Tibial nerve (tissue), 4 donors: ENCODE data around the gene ARF3. TPM values are rescaled to one million over a fixed set of nuclear protein-coding genes. Genes with fewer than 3 reads are reported as not detected.

Experiments
- DNase-seq, 2 donors: peaks; one replicate each; pipeline ENCODE4 v3.0.0-alpha.2; 2019; ENCODE audit warnings: low spot score in 2 of 2
- H3K27ac ChIP-seq, 4 donors: fragments of 200-600 bp; sonication (generic) in 3 of 4; one replicate each; pipeline ENCODE4 v1.5.1; 2017 to 2019; ENCODE audit warnings: mild to moderate bottlenecking in 1 of 4
- H3K27me3 ChIP-seq, 2 donors: fragments of 200-600 bp; sonication (generic) in 1 of 2; one replicate each; pipeline versions ENCODE4 v1.5.1 to v1.6.0; 2017 to 2019
- H3K36me3 ChIP-seq, 3 donors: fragments of 200-600 bp; sonication (generic); one replicate each; pipeline ENCODE4 v1.5.1; 2018 to 2019
- H3K4me1 ChIP-seq, 4 donors: fragments of 200-600 bp; sonication (generic) in 3 of 4; one replicate each; pipeline ENCODE4 v1.5.1; 2017 to 2019
- H3K4me3 ChIP-seq, 4 donors: fragments of 200-600 bp; sonication (generic) in 3 of 4; one replicate each; pipeline ENCODE4 v1.5.1; 2017 to 2019; ENCODE audit warnings: mild to moderate bottlenecking in 1 of 4, moderate library complexity in 1 of 4
- H3K9me3 ChIP-seq, 4 donors: fragments of 200-600 bp; sonication (generic) in 3 of 4; one replicate each; pipeline ENCODE4 v1.5.1; 2017 to 2019
- CTCF ChIP-seq, 5 experiments: fragments of 200-600 bp in 3 of 5; fragments of 450-650 bp in 2 of 5; sonication (generic) in 3 of 5; IDR thresholded peaks; one replicate each; pipeline ENCODE4 v1.5.1; 2016 to 2019; ENCODE audit warnings: antibody characterized with exemption in 5 of 5, mild to moderate bottlenecking in 3 of 5, moderate library complexity in 2 of 5
- EP300 ChIP-seq, 2 donors: sonication (generic); formaldehyde crosslinking; IDR thresholded peaks; one replicate each; pipeline ENCODE4 v1.6.1; 2017; ENCODE audit warnings: antibody characterized with exemption in 2 of 2, mild to moderate bottlenecking in 1 of 2
- POLR2A ChIP-seq, 2 donors: fragments of 450-650 bp; IDR thresholded peaks; one replicate each; pipeline ENCODE4 v1.6.1; 2017; ENCODE audit warnings: antibody characterized with exemption in 2 of 2, mild to moderate bottlenecking in 2 of 2, moderate library complexity in 2 of 2
- WGBS, 2 donors: methylation state at CpG; one replicate each; pipeline ENCODE4 v1.1.5; 2018; 5-methylcytosine and 5-hydroxymethylcytosine counted together
- small RNA-seq: library from RNA; depleted of rRNA; stranded (forward); fragments of <200 nt; gene quantifications from one replicate; pipeline ENCODE3, GENCODE V24; 2016
- total RNA-seq, 4 donors: library from RNA; depleted of rRNA; stranded (reverse); fragments of >200 nt; gene quantifications; one replicate each; pipeline ENCODE4 v1.1.0, GENCODE V29; 2016

ARF3 gene
- total RNA-seq, 4 donors from 2014 or later = 45.3 to 55.2 (median 49.3) TPM

- TF ChIP-seq POLR2A (IDR thresholded peaks at IDR 0.05) (no peak), CTCF (IDR thresholded peaks at IDR 0.05) (no peak), EP300 (IDR thresholded peaks at IDR 0.05) (no peak)
Observed at GRCh38 chr12:48889679-48890078, 67.6 kb downstream of the ARF3 start.

More at GRCh38 chr12:48889679-48890078, 67.6 kb downstream of the ARF3 start:
- peaks cover 0 to 10% (median 4%) of the 10 kb centered on the region in 4 donors for H3K4me1 ChIP-seq
- WGBS, 2 donors = 83 to 89% methylated on average over 3 of the region's 3 CpGs
- no peak overlapping the region for H3K27ac ChIP-seq
- no peak overlapping the region for H3K4me3 ChIP-seq
- no peaks in the 10 kb centered on the region for H3K9me3 ChIP-seq
- no peaks in the 10 kb centered on the region for H3K36me3 ChIP-seq
- H3K27me3 ChIP-seq = peaks cover 0 to 19% of the 10 kb centered on the region in 2 donors
- DNase-seq = no peak

Small RNA genes within 50 kb of the gene (small RNA-seq; reads per million reads assigned to genes)
- not detected for gene AC073610.1
- not detected for gene RNU6-600P
- gene RNU6-940P = not detected

Other genes with a start within 250 kb of the ARF3 start
- 10 to 100 TPM; 21.3 to 32.1 (median 24.9) TPM for gene CCNT1, start 240.8 kb downstream of the ARF3 start, total RNA-seq
- 10 to 100 TPM; 53.3 to 74.7 (median 57.1) TPM for gene ADCY6, start 168.4 kb downstream of the ARF3 start, total RNA-seq
- 10 to 100 TPM in 3 of 4 donors, 1 to 10 TPM in 1; 9.8 to 31.2 (median 20.7) TPM for gene CACNB3, start 139.0 kb downstream of the ARF3 start, total RNA-seq
- gene DDX23, start 105.3 kb downstream of the ARF3 start, total RNA-seq = 10 to 100 TPM; 40.9 to 73.7 (median 49.8) TPM
- 1 to 10 TPM in 1 of 4 donors, not detected in 3; 1.8 TPM for gene RND1, start 91.6 kb downstream of the ARF3 start, total RNA-seq
- 10 to 100 TPM in 2 of 4 donors, 1 to 10 TPM in 2; 6.1 to 13.6 (median 10.7) TPM for gene FKBP11, start 32.0 kb downstream of the ARF3 start, total RNA-seq
- gene WNT10B, start 14.2 kb upstream of the ARF3 start, total RNA-seq = 10 to 100 TPM in 1 of 4 donors, 1 to 10 TPM in 2, under 1 TPM in 1; 0.60 to 11.0 (median 3.6) TPM
- not detected for gene WNT1, start 20.8 kb upstream of the ARF3 start, total RNA-seq
- gene DDN, start 41.9 kb upstream of the ARF3 start, total RNA-seq = not detected
- 10 to 100 TPM; 40.6 to 60.7 (median 46.1) TPM for gene PRKAG1, start 61.3 kb upstream of the ARF3 start, total RNA-seq
- 100 to 1,000 TPM in 1 of 4 donors, 10 to 100 TPM in 3; 53.5 to 102 (median 76.9) TPM for gene KMT2D, start 103.3 kb upstream of the ARF3 start, total RNA-seq
- gene RHEBL1, start 112.5 kb upstream of the ARF3 start, total RNA-seq = 1 to 10 TPM in 2 of 4 donors, not detected in 2; 1.1 to 4.3 TPM
- 10 to 100 TPM; 55.5 to 94.7 (median 60.1) TPM for gene DHH, start 137.3 kb upstream of the ARF3 start, total RNA-seq
- 10 to 100 TPM; 50.3 to 97.5 (median 73.0) TPM for gene LMBR1L, start 153.4 kb upstream of the ARF3 start, total RNA-seq
- 100 to 1,000 TPM; 516 to 967 (median 709) TPM for gene TUBA1B, start 173.9 kb upstream of the ARF3 start, total RNA-seq
- 100 to 1,000 TPM; 264 to 402 (median 307) TPM for gene TUBA1A, start 231.6 kb upstream of the ARF3 start, total RNA-seq